HEK293T (cell line): ENCODE measurements around the gene BMERB1.

Source experiments
- ARNT ChIP-seq: fragments of 450-650 bp; IDR thresholded peaks from 2 replicates; pipeline ENCODE4 v1.6.1; 2017; ENCODE audit warnings: mild to moderate bottlenecking
- BHLHE40 ChIP-seq: fragments of 450-650 bp; IDR thresholded peaks from 2 replicates; pipeline ENCODE4 v1.6.1; 2016; ENCODE audit warnings: mild to moderate bottlenecking, moderate library complexity, borderline replicate concordance
- ELF4 ChIP-seq: fragments of 450-650 bp; IDR thresholded peaks from 2 replicates; pipeline ENCODE4 v1.6.1; 2017; ENCODE audit warnings: antibody characterized with exemption
- FOXA1 ChIP-seq: fragments of 450-650 bp; IDR thresholded peaks from 2 replicates; pipeline ENCODE4 v1.6.1; 2016; ENCODE audit warnings: mild to moderate bottlenecking
- FOXK2 ChIP-seq: fragments of 450-650 bp; IDR thresholded peaks from 2 replicates; pipeline ENCODE4 v1.6.1; 2016; ENCODE audit warnings: mild to moderate bottlenecking
- FOXM1 ChIP-seq: fragments of 450-650 bp; IDR thresholded peaks from 2 replicates; pipeline ENCODE4 v1.6.1; 2017; ENCODE audit warnings: mild to moderate bottlenecking, borderline replicate concordance
- HDGF ChIP-seq: fragments of 450-650 bp; IDR thresholded peaks from 2 replicates; pipeline ENCODE4 v1.6.1; 2017; ENCODE audit warnings: antibody characterized with exemption, borderline replicate concordance
- L3MBTL2 ChIP-seq: fragments of 450-650 bp; conservative IDR thresholded peaks from 2 replicates; pipeline ENCODE4 v1.6.1; 2016; ENCODE audit warnings: mild to moderate bottlenecking
- SP1 ChIP-seq: fragments of 450-650 bp; IDR thresholded peaks from 2 replicates; pipeline ENCODE4 v1.6.1; 2017
- SUZ12 ChIP-seq: fragments of 450-650 bp; IDR thresholded peaks from 2 replicates; pipeline ENCODE4 v1.6.1; 2016; ENCODE audit warnings: mild to moderate bottlenecking
- TARDBP ChIP-seq: fragments of 450-650 bp; IDR thresholded peaks from 2 replicates; pipeline ENCODE4 v1.6.1; 2016
- ZNF384 ChIP-seq: fragments of 450-650 bp; IDR thresholded peaks from 2 replicates; pipeline ENCODE4 v1.6.1; 2016
- TF ChIP-seq, protein P1 (sequence below): fragments of 450-650 bp; IDR thresholded peaks from 2 replicates; pipeline ENCODE4 v1.6.1; 2016

DNA sequence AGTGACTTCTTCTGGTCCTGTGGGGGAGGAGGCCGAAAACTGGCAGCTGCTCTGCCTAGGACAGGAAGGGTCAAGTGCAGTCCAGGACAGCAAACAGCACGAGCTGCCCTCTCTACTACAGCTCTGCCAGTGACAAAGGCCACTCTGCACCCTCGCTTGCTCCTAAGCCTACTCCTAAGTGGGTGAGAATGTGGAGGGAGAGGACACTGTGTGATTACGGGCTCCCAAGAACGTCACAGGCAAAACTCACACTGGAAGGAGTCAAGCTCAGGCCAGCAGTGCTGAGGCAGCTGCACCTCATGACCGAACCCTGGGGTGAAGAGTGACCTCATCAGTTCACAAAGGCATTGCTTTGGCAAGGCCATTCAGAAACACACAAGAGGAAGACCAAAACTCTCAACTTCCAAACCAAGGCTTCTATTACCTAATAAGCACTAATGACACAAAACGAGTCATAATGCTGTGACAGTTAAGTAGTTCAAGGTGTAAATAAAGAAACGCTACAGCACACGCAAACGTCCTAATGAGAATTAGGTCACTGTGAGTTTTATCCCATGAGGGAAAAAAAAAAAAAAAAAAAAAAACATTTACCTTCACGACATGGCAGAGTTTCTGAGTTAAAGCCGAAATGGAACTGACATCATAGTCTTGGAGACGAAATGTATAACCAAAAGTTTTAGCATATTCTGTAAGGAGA is 173.5 kb downstream of the BMERB1 start:
- TF ChIP-seq FOXM1 (no peak), FOXK2 (no peak), HDGF (no peak), BHLHE40 (no peak), SUZ12 (no peak), SP1 (no peak), TARDBP (no peak), ELF4 (no peak), ARNT (no peak), FOXA1 (no peak), L3MBTL2 (no peak), ZNF384 (no peak)
- TF ChIP-seq, protein P1, sequence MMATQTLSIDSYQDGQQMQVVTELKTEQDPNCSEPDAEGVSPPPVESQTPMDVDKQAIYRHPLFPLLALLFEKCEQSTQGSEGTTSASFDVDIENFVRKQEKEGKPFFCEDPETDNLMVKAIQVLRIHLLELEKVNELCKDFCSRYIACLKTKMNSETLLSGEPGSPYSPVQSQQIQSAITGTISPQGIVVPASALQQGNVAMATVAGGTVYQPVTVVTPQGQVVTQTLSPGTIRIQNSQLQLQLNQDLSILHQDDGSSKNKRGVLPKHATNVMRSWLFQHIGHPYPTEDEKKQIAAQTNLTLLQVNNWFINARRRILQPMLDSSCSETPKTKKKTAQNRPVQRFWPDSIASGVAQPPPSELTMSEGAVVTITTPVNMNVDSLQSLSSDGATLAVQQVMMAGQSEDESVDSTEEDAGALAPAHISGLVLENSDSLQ: no peak
